GM12878 (cell line): ENCODE results near the gene ARHGAP26. TPM values are rescaled to one million over a fixed set of nuclear protein-coding genes. Genes with fewer than 3 reads are reported as not detected.
A peak's percentile ranks its signal among the peaks of the same experiment; 100 is the strongest.

Experiments used
- E4F1 ChIP-seq: fragments of 450-650 bp; IDR thresholded peaks from 2 replicates; pipeline ENCODE4 v1.6.1; 2018; ENCODE audit warnings: borderline replicate concordance, mild to moderate bottlenecking; ENCODE audit not compliant: partially characterized antibody
- IRF3 ChIP-seq: fragments of 450-650 bp; IDR thresholded peaks from 2 replicates; pipeline ENCODE4 v1.6.1; 2014; ENCODE audit warnings: mild to moderate bottlenecking
- SKIL ChIP-seq: fragments of 450-650 bp; IDR thresholded peaks from 2 replicates; pipeline ENCODE4 v1.6.1; 2017; ENCODE audit warnings: mild to moderate bottlenecking, low read depth, inconsistent platforms; ENCODE audit not compliant: poor library complexity, severe bottlenecking
- SMC3 ChIP-seq: IDR thresholded peaks from 2 replicates; pipeline ENCODE4 v1.6.1; 2011; ENCODE audit warnings: low read length, improper control_type of control experiment, borderline replicate concordance
- STAT3 ChIP-seq: IDR thresholded peaks from 2 replicates; pipeline ENCODE4 v1.6.1; 2011; ENCODE audit warnings: low read depth, low read length, improper control_type of control experiment
- polyA plus RNA-seq, 11 experiments: library from polyadenylated mRNA; depleted of rRNA in 4 of 11; unstranded in 6 of 11; stranded (reverse) in 5 of 11; fragments of >200 nt; fragmentation: Nextera tagmentation in 4 of 11; fragmentation: Illumina TruSeq in 1 of 11; extraction: Ambion mirVana in 4 of 11; extraction: Trizol in 1 of 11; gene quantifications; 1 replicate in 1 of 11; 2 replicates in 10 of 11; pipeline versions ENCODE4 v1.2.1 to v1.2.3, GENCODE V29; 2011 to 2016; ENCODE audit warnings: inconsistent platforms in 2 of 11, missing spikeins in 2 of 11, low read depth in 1 of 11
- total RNA-seq, 4 experiments: library from RNA; depleted of rRNA in 3 of 4; stranded (reverse); fragments of >200 nt in 3 of 4; fragmentation: Illumina TruSeq in 1 of 4; extraction: Trizol in 1 of 4; gene quantifications; 2 replicates each; pipeline versions ENCODE4 v1.2.1 to v1.2.3, GENCODE V29; 2013 to 2021
- TF ChIP-seq, protein P1 (sequence below): fragments of 450-650 bp; IDR thresholded peaks from 2 replicates; pipeline ENCODE4 v1.6.1; 2017; ENCODE audit warnings: mild to moderate bottlenecking, moderate library complexity
- TF ChIP-seq, protein P2 (sequence below): fragments of 450-650 bp; IDR thresholded peaks from 2 replicates; pipeline ENCODE4 v1.6.1; 2017; ENCODE audit warnings: mild to moderate bottlenecking, moderate library complexity

The ARHGAP26 gene
- total and polyA plus RNA-seq, 10 of the 15 experiments (the other 5 are each of a cell fraction or from before 2014, with no cell fraction given) = 9.4 to 41.5 (median 19.3) TPM

- TF ChIP-seq SKIL (peak; percentile 46), STAT3 (no peak), E4F1 (no peak), SMC3 (peak; percentile 28; the same call in 1 of the 2 replicates), IRF3 (no peak)
- TF ChIP-seq, protein P1, sequence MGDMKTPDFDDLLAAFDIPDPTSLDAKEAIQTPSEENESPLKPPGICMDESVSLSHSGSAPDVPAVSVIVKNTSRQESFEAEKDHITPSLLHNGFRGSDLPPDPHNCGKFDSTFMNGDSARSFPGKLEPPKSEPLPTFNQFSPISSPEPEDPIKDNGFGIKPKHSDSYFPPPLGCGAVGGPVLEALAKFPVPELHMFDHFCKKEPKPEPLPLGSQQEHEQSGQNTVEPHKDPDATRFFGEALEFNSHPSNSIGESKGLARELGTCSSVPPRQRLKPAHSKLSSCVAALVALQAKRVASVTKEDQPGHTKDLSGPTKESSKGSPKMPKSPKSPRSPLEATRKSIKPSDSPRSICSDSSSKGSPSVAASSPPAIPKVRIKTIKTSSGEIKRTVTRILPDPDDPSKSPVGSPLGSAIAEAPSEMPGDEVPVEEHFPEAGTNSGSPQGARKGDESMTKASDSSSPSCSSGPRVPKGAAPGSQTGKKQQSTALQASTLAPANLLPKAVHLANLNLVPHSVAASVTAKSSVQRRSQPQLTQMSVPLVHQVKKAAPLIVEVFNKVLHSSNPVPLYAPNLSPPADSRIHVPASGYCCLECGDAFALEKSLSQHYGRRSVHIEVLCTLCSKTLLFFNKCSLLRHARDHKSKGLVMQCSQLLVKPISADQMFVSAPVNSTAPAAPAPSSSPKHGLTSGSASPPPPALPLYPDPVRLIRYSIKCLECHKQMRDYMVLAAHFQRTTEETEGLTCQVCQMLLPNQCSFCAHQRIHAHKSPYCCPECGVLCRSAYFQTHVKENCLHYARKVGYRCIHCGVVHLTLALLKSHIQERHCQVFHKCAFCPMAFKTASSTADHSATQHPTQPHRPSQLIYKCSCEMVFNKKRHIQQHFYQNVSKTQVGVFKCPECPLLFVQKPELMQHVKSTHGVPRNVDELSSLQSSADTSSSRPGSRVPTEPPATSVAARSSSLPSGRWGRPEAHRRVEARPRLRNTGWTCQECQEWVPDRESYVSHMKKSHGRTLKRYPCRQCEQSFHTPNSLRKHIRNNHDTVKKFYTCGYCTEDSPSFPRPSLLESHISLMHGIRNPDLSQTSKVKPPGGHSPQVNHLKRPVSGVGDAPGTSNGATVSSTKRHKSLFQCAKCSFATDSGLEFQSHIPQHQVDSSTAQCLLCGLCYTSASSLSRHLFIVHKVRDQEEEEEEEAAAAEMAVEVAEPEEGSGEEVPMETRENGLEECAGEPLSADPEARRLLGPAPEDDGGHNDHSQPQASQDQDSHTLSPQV = peak; percentile 97
- TF ChIP-seq, protein P2, sequence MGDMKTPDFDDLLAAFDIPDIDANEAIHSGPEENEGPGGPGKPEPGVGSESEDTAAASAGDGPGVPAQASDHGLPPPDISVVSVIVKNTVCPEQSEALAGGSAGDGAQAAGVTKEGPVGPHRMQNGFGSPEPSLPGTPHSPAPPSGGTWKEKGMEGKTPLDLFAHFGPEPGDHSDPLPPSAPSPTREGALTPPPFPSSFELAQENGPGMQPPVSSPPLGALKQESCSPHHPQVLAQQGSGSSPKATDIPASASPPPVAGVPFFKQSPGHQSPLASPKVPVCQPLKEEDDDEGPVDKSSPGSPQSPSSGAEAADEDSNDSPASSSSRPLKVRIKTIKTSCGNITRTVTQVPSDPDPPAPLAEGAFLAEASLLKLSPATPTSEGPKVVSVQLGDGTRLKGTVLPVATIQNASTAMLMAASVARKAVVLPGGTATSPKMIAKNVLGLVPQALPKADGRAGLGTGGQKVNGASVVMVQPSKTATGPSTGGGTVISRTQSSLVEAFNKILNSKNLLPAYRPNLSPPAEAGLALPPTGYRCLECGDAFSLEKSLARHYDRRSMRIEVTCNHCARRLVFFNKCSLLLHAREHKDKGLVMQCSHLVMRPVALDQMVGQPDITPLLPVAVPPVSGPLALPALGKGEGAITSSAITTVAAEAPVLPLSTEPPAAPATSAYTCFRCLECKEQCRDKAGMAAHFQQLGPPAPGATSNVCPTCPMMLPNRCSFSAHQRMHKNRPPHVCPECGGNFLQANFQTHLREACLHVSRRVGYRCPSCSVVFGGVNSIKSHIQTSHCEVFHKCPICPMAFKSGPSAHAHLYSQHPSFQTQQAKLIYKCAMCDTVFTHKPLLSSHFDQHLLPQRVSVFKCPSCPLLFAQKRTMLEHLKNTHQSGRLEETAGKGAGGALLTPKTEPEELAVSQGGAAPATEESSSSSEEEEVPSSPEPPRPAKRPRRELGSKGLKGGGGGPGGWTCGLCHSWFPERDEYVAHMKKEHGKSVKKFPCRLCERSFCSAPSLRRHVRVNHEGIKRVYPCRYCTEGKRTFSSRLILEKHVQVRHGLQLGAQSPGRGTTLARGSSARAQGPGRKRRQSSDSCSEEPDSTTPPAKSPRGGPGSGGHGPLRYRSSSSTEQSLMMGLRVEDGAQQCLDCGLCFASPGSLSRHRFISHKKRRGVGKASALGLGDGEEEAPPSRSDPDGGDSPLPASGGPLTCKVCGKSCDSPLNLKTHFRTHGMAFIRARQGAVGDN = peak; percentile 98
Observed at GRCh38 chr5:143208781-143209510, 438.8 kb downstream of the ARHGAP26 start (continued).
